Retinal pigment epithelial cell (primary cell): ENCODE data around the gene ACKR1.

Source experiments
- DNase-seq: peaks from one replicate; pipeline ENCODE4 v3.0.0-alpha.2; 2010; ENCODE audit warnings: low read depth
- H3K4me3 ChIP-seq: 2 replicates; pipeline ENCODE4 v1.5.1; 2011; ENCODE audit warnings: mild to moderate bottlenecking, low read length, control low read depth, moderate library complexity
- CTCF ChIP-seq: conservative IDR thresholded peaks from 2 replicates; pipeline ENCODE4 v1.5.1; 2011; ENCODE audit warnings: low read depth, low read length, control low read depth, inconsistent platforms

ACKR1 gene

GRCh38 chr1:159208175-159208825 lies 3.6 kb downstream of the ACKR1 start:
- no peak overlapping the region for H3K4me3 ChIP-seq
- no peak for DNase-seq
- no peak for TF ChIP-seq CTCF

- TF ChIP-seq CTCF = no peak
- DNase-seq = no peak
- H3K4me3 ChIP-seq = no peak overlapping the region
These were observed 4.4 kb downstream of the ACKR1 start for GRCh38 chr1:159209061-159209460.

GRCh38 chr1:159211331-159212136 lies 6.9 kb downstream of the ACKR1 start:
- DNase-seq = no peak
- TF ChIP-seq CTCF = peak; percentile 95
- no peak overlapping the region for H3K4me3 ChIP-seq

GRCh38 chr1:159212596-159212995 lies 7.9 kb downstream of the ACKR1 start:
- no peak overlapping the region for H3K4me3 ChIP-seq
- no peak for TF ChIP-seq CTCF
- DNase-seq = no peak

GRCh38 chr1:159214149-159214760 lies 9.6 kb downstream of the ACKR1 start:
- peak; percentile 6 for DNase-seq
- peak; percentile 96 for TF ChIP-seq CTCF
- H3K4me3 ChIP-seq = no peak overlapping the region

- no peak for TF ChIP-seq CTCF
- no peak for DNase-seq
- H3K4me3 ChIP-seq = no peak overlapping the region
These were observed 14.3 kb downstream of the ACKR1 start for GRCh38 chr1:159218649-159219636.
